Endothelial cell of umbilical vein (primary cell): Measurements from ENCODE around the gene TCAP. TPM values are rescaled to one million over a fixed set of nuclear protein-coding genes. Genes with fewer than 3 reads are reported as not detected.
A peak's percentile ranks its signal among the peaks of the same experiment; 100 is the strongest.

ENCODE experiments used
- BruUV-seq: library from RNA; stranded (reverse); fragments of 400-500 nt; replicated peaks from 2 replicates; lab custom pipeline; 2021; lab: Mats Ljungman, UMichigan
- CTCF ChIA-PET: fragments of 300-600, 350-600 bp; sonication (Branson Sonifier 250); formaldehyde crosslinking; loops from one replicate; lab custom pipeline; 2021; ENCODE audit warnings: antibody characterized with exemption, inconsistent platforms; lab: Charles Lee
- POLR2A ChIA-PET: fragments of 300-600, 350-600 bp; sonication (Branson Sonifier 250); formaldehyde crosslinking; loops from one replicate; lab custom pipeline; 2021; ENCODE audit warnings: antibody characterized with exemption, inconsistent platforms; lab: Charles Lee
- DNase-seq: peaks from one replicate; pipeline ENCODE4 v3.0.0-alpha.2; 2011; ENCODE audit warnings: low read depth, low spot score
- FAIRE-seq: peaks from 2 replicates; lab custom pipeline; 2011; peaks lifted over from hg19 to GRCh38; lab: Jason Lieb, UNC
- H2AFZ ChIP-seq: 2 replicates; pipeline ENCODE4 v1.6.0; 2012; ENCODE audit warnings: low read depth, low read length, control low read depth, inconsistent platforms
- H3K27ac ChIP-seq: 2 replicates; pipeline ENCODE4 v1.5.1; 2011; ENCODE audit warnings: low read depth, mild to moderate bottlenecking, control low read depth, low read length, moderate library complexity; ENCODE audit not compliant: insufficient read depth
- H3K27me3 ChIP-seq, 2 experiments: 2 replicates each; pipeline versions ENCODE4 v1.6.0 to v1.6.1; 2011; ENCODE audit warnings: low read length in 2 of 2, mixed read lengths in 1 of 2; ENCODE audit not compliant: control insufficient read depth in 2 of 2, insufficient read depth in 2 of 2
- H3K36me3 ChIP-seq, 2 experiments: 2 replicates in 1 of 2; 3 replicates in 1 of 2; pipeline ENCODE4 v1.5.1; 2011; ENCODE audit warnings: low read length in 2 of 2, mild to moderate bottlenecking in 1 of 2, moderate library complexity in 1 of 2; ENCODE audit not compliant: control insufficient read depth in 2 of 2, insufficient read depth in 2 of 2; ENCODE audit errors: extremely low read depth in 1 of 2
- H3K4me1 ChIP-seq: 3 replicates; pipeline ENCODE4 v1.5.1; 2011; ENCODE audit warnings: mild to moderate bottlenecking, low read length; ENCODE audit not compliant: control insufficient read depth, insufficient read depth; ENCODE audit errors: extremely low read depth
- H3K4me2 ChIP-seq: 2 replicates; pipeline ENCODE4 v1.6.1; 2011; ENCODE audit warnings: low read length, control low read depth, mixed read lengths; ENCODE audit not compliant: insufficient read depth
- H3K4me3 ChIP-seq, 3 experiments: fragments of 200-600 bp in 1 of 3; sonication (generic), shearing (Covaris generic) in 1 of 3; replicated peaks in 1 of 3; 2 replicates each; pipeline ENCODE4 v1.5.1; 2011 to 2016; ENCODE audit warnings: control low read depth in 3 of 3, low read length in 3 of 3, mild to moderate bottlenecking in 2 of 3, inconsistent platforms in 1 of 3, low read depth in 1 of 3, moderate library complexity in 1 of 3; ENCODE audit not compliant: insufficient read depth in 1 of 3
- H3K79me2 ChIP-seq: 2 replicates; pipeline ENCODE4 v1.6.0; 2012; ENCODE audit warnings: low read length, inconsistent platforms; ENCODE audit not compliant: control insufficient read depth, insufficient read depth
- H3K9ac ChIP-seq: replicated peaks from 2 replicates; pipeline ENCODE3; 2011; ENCODE audit warnings: low read length, control low read depth; ENCODE audit not compliant: insufficient read depth; ENCODE audit errors: extremely low read depth
- H3K9me1 ChIP-seq: replicated peaks from 3 replicates; pipeline ENCODE4 v1.6.0; 2011; ENCODE audit warnings: mild to moderate bottlenecking, low read length; ENCODE audit not compliant: control insufficient read depth, insufficient read depth; ENCODE audit errors: extremely low read depth
- H3K9me3 ChIP-seq: replicated peaks from 2 replicates; pipeline ENCODE4 v1.5.1; 2012; ENCODE audit warnings: low read length, inconsistent platforms; ENCODE audit not compliant: control insufficient read depth, insufficient read depth
- H4K20me1 ChIP-seq: replicated peaks from 2 replicates; pipeline ENCODE3; 2011; ENCODE audit warnings: mild to moderate bottlenecking, low read length; ENCODE audit not compliant: control insufficient read depth, insufficient read depth; ENCODE audit errors: extremely low read depth
- CTCF ChIP-seq, 2 donors: IDR thresholded peaks; 1 replicate in 1 of 2; 2 replicates in 1 of 2; pipeline ENCODE4 v1.5.1; 2011; ENCODE audit warnings: low read length in 2 of 2, mild to moderate bottlenecking in 2 of 2, moderate library complexity in 2 of 2, control low read depth in 1 of 2, inconsistent platforms in 1 of 2, low read depth in 1 of 2; ENCODE audit not compliant: insufficient read depth in 1 of 2; ENCODE audit errors: extremely low read depth in 1 of 2
- EZH2 ChIP-seq: IDR thresholded peaks from 2 replicates; pipeline ENCODE4 v1.6.1; 2012; ENCODE audit warnings: borderline replicate concordance, low read depth, mild to moderate bottlenecking, moderate library complexity, low read length, inconsistent platforms; ENCODE audit not compliant: severe bottlenecking
- MYC ChIP-seq: IDR thresholded peaks from one replicate; pipeline ENCODE4 v1.6.1; 2011; ENCODE audit warnings: mild to moderate bottlenecking, low read depth, low read length
- POLR2A ChIP-seq: IDR thresholded peaks from 2 replicates; pipeline ENCODE4 v1.6.1; 2012; ENCODE audit warnings: low read depth, mild to moderate bottlenecking, control low read depth, low read length
- POLR2AphosphoS5 ChIP-seq: IDR thresholded peaks from 2 replicates; pipeline ENCODE4 v1.6.1; 2012; ENCODE audit warnings: low read depth, mild to moderate bottlenecking, control low read depth, low read length, moderate library complexity; ENCODE audit not compliant: insufficient read depth
- dilution Hi-C: fragments of 300-500 bp; cut with MboI; formaldehyde crosslinking; loops from one replicate; pipeline ENCODE4 v1.15.0; 2019; ENCODE audit warnings: low sequenced_read_pairs; ENCODE audit not compliant: extremely low pct_ligation_motif_present
- intact Hi-C: fragments of 100-400 bp; cut with micrococcal nuclease; formaldehyde crosslinking; loops from one replicate; pipeline ENCODE4 v1.10.0; 2022
- polyA plus RNA-seq, 4 experiments: library from polyadenylated mRNA; depleted of rRNA in 3 of 4; stranded (reverse) in 3 of 4; unstranded in 1 of 4; fragments of >200 nt; gene quantifications; 2 replicates each; pipeline versions ENCODE4 v1.2.1 to v1.2.3, GENCODE V29; 2011 to 2012; ENCODE audit warnings: missing spikeins in 1 of 4
- total RNA-seq: library from RNA; stranded (reverse); gene quantifications from 2 replicates; pipeline ENCODE4 v1.2.3, GENCODE V29; 2021

TCAP gene
- total and polyA plus RNA-seq, 2 donors (not counting 3 experiments of a cell fraction or from before 2014, with no cell fraction given), result 0.51 to 0.93 TPM

- H3K27ac ChIP-seq, result no peak overlapping the region
- no TSS peak for BruUV-seq
- H4K20me1 ChIP-seq, result no peaks in the 10 kb centered on the region
- no peaks in the 10 kb centered on the region for H3K79me2 ChIP-seq
- intact Hi-C loops, result loop anchor here (10.0 kb wide), 1 partner anchor 335 kb away; no protein-coding TSS in a partner anchor
- TF ChIP-seq MYC, result no peak
- peaks cover 5 to 11% of the 10 kb centered on the region in 2 experiments for H3K27me3 ChIP-seq
- H3K4me2 ChIP-seq, result no peak overlapping the region
- no peaks in the 10 kb centered on the region for H3K9me1 ChIP-seq
- dilution Hi-C loops, result no loop called here
- H3K9me3 ChIP-seq, result no peaks in the 10 kb centered on the region
- ChIA-PET POLR2A (interaction anchor here (0.6 kb wide), 1 partner anchor 48 kb away, joined by 9 read pairs; no protein-coding TSS in a partner anchor), CTCF (interaction anchor here (1.2 to 5.8 kb wide), 9 partner anchors 13 to 135 kb away, joined by 3 to 291 read pairs (median 84); partner anchors contain the start of genes PNMT and TCAP)
- FAIRE-seq, result no peak
- no peak overlapping the region for H3K9ac ChIP-seq
- no peaks in the 10 kb centered on the region for H3K36me3 ChIP-seq
- no peak overlapping the region for H3K4me3 ChIP-seq
- H3K4me1 ChIP-seq, result peaks cover 10% of the 10 kb centered on the region
- no peak overlapping the region for H2AFZ ChIP-seq
- DNase-seq, result no peak
Measured at GRCh38 chr17:39619786-39620101, 45.4 kb upstream of the TCAP start.

- Histone ChIP-seq H3K9me3 (no peaks in the 10 kb centered on the region), H3K9ac (no peak overlapping the region), H3K4me1 (peaks cover 10% of the 10 kb centered on the region), H3K27ac (no peak overlapping the region), H3K27me3 (peaks cover 24 to 26% of the 10 kb centered on the region in 2 experiments), H2AFZ (no peak overlapping the region), H3K36me3 (no peaks in the 10 kb centered on the region), H3K79me2 (no peaks in the 10 kb centered on the region), H4K20me1 (no peaks in the 10 kb centered on the region), H3K9me1 (no peaks in the 10 kb centered on the region), H3K4me2 (no peak overlapping the region), H3K4me3 (no peak overlapping the region)
- FAIRE-seq (peak; percentile 91), DNase-seq (peak; percentile 87)
- dilution Hi-C loops (no loop called here), intact Hi-C loops (loop anchor here (1.0 to 10.0 kb wide), 9 partner anchors 31 to 359 kb away; partner anchors contain the start of genes MIEN1, PNMT and PSMD3)
- ChIA-PET CTCF (interaction anchor here (0.5 to 5.8 kb wide), 82 partner anchors 8 to 415 kb away, joined by 3 to 291 read pairs (median 5); partner anchors contain the start of genes CDK12, ERBB2, IKZF3 and MED1), POLR2A (no interaction called here)
- peak; percentile 48 for TF ChIP-seq EZH2
- no peak for TF ChIP-seq POLR2A
- TF ChIP-seq POLR2AphosphoS5, result no peak
- peak; percentile 100 for TF ChIP-seq CTCF (IDR thresholded peaks at IDR 0.05; ENCODE audit: extremely low read depth in 1 of 2, insufficient read depth in 1 of 2, low read depth in 1 of 2, low read length in 2 of 2)
- BruUV-seq, result no TSS peak
Measured at GRCh38 chr17:39621523-39622379, 43.4 kb upstream of the TCAP start.
